GM23338 (cell line): Measurements from ENCODE around the gene CSTB. TPM values are rescaled to one million over a fixed set of nuclear protein-coding genes. Genes with fewer than 3 reads are reported as not detected.

Source experiments
- ATAC-seq: fragments of 200-7000 bp; cut with Tn5 transposase; 3 replicates; pipeline ENCODE4 v1.9.1; 2020
- DNase-seq: peaks from one replicate; pipeline ENCODE4 v3.0.0-alpha.2; 2015; ENCODE audit warnings: low spot score
- H2AFZ ChIP-seq: fragments of 200-600 bp; sonication (generic); 2 replicates; pipeline ENCODE4 v1.8.0; 2016; ENCODE audit warnings: antibody characterized with exemption, mild to moderate bottlenecking, moderate library complexity
- H3F3A ChIP-seq: fragments of 200-600 bp; sonication (generic); replicated peaks from 2 replicates; pipeline ENCODE4 v1.8.0; 2017; ENCODE audit warnings: antibody characterized with exemption, mixed run types, low read depth
- H3K27ac ChIP-seq: fragments of 200-600 bp; sonication (generic); 2 replicates; pipeline ENCODE4 v1.6.1; 2016; ENCODE audit warnings: low read depth
- H3K27me3 ChIP-seq: fragments of 200-600 bp; sonication (generic); 2 replicates; pipeline ENCODE4 v1.8.0; 2016; ENCODE audit warnings: mild to moderate bottlenecking, mixed run types, moderate library complexity; ENCODE audit not compliant: insufficient read depth
- H3K36me3 ChIP-seq: fragments of 200-600 bp; sonication (generic); 2 replicates; pipeline ENCODE4 v1.8.0; 2016; ENCODE audit warnings: mild to moderate bottlenecking; ENCODE audit not compliant: insufficient read depth
- H3K4me1 ChIP-seq: fragments of 200-600 bp; sonication (generic); 2 replicates; pipeline ENCODE4 v1.8.0; 2016; ENCODE audit warnings: mild to moderate bottlenecking, moderate library complexity; ENCODE audit not compliant: insufficient read depth
- H3K4me2 ChIP-seq: fragments of 200-600 bp; sonication (generic); 2 replicates; pipeline ENCODE4 v1.7.1; 2017; ENCODE audit warnings: mixed run types
- H3K4me3 ChIP-seq: fragments of 200-600 bp; sonication (generic); 2 replicates; pipeline ENCODE4 v1.6.1; 2016; ENCODE audit warnings: mixed run types
- H3K79me2 ChIP-seq: fragments of 200-600 bp; sonication (generic); replicated peaks from 2 replicates; pipeline ENCODE4 v1.8.0; 2017; ENCODE audit warnings: mild to moderate bottlenecking; ENCODE audit not compliant: insufficient read depth
- H3K9me2 ChIP-seq: fragments of 200-600 bp; sonication (generic); 2 replicates; pipeline ENCODE4 v1.8.0; 2017; ENCODE audit not compliant: insufficient read depth
- H4K20me1 ChIP-seq: fragments of 200-600 bp; sonication (generic); replicated peaks from 2 replicates; pipeline ENCODE4 v1.8.0; 2017; ENCODE audit warnings: mild to moderate bottlenecking; ENCODE audit not compliant: insufficient read depth
- H3K27ac Mint-ChIP-seq: 2 replicates; pipeline ENCODE4 v1.8.0; 2020; ENCODE audit warnings: inconsistent platforms, mild to moderate bottlenecking, moderate library complexity, mixed read lengths
- H3K27me3 Mint-ChIP-seq: 3 replicates; pipeline ENCODE4 v1.8.0; 2022; ENCODE audit warnings: low read depth, mild to moderate bottlenecking, moderate library complexity, mixed read lengths, inconsistent platforms; ENCODE audit not compliant: insufficient read depth, poor library complexity
- H3K36me3 Mint-ChIP-seq: 3 replicates; pipeline ENCODE4 v1.8.0; 2021; ENCODE audit warnings: low read depth, mild to moderate bottlenecking, inconsistent platforms, moderate library complexity, mixed read lengths
- H3K4me1 Mint-ChIP-seq: 3 replicates; pipeline ENCODE4 v1.8.0; 2020; ENCODE audit warnings: mild to moderate bottlenecking, inconsistent platforms, mixed read lengths
- H3K4me3 Mint-ChIP-seq: 3 replicates; pipeline ENCODE4 v1.8.0; 2021; ENCODE audit warnings: moderate library complexity, mild to moderate bottlenecking, inconsistent platforms, mixed read lengths
- H3K9me3 Mint-ChIP-seq: 3 replicates; pipeline ENCODE4 v1.8.0; 2020; ENCODE audit warnings: moderate library complexity, mild to moderate bottlenecking, inconsistent platforms, mixed read lengths
- ETS1 ChIP-seq: IDR thresholded peaks from 2 replicates; pipeline ENCODE4 v1.6.1; 2016; ENCODE audit warnings: antibody characterized with exemption
- EZH2 ChIP-seq: fragments of 200-600 bp; sonication (generic); IDR thresholded peaks from one replicate; pipeline ENCODE4 v1.8.0; 2017; ENCODE audit warnings: antibody characterized with exemption, mild to moderate bottlenecking, low read depth; ENCODE audit not compliant: unreplicated experiment
- EZH2phosphoT487 ChIP-seq: fragments of 200-600 bp; sonication (generic); IDR thresholded peaks from one replicate; pipeline ENCODE4 v1.8.1; 2018; ENCODE audit warnings: antibody characterized with exemption; ENCODE audit not compliant: unreplicated experiment
- NANOG ChIP-seq: IDR thresholded peaks from 2 replicates; pipeline ENCODE4 v1.6.1; 2016; ENCODE audit warnings: antibody characterized with exemption, borderline replicate concordance
- POLR2AphosphoS5 ChIP-seq: IDR thresholded peaks from 2 replicates; pipeline ENCODE4 v1.6.1; 2016; ENCODE audit warnings: antibody characterized with exemption, low read depth
- REST ChIP-seq: IDR thresholded peaks from one replicate; pipeline ENCODE4 v1.6.1; 2018; ENCODE audit warnings: antibody characterized with exemption; ENCODE audit not compliant: unreplicated experiment
- ZNF331 ChIP-seq: fragments of 250-450 bp; sonication (Bioruptor Pico); IDR thresholded peaks from 2 replicates; pipeline ENCODE4 v1.5.0; 2020; ENCODE audit warnings: low read depth, mild to moderate bottlenecking, moderate library complexity
- polyA plus RNA-seq: library from polyadenylated mRNA; unstranded; fragments of >200 nt; fragmentation: Nextera tagmentation; extraction: Ambion mirVana; gene quantifications from 2 replicates; pipeline ENCODE4 v1.2.1, GENCODE V29; 2016
- total RNA-seq: library from RNA; depleted of rRNA; stranded (reverse); fragments of >200 nt; shearing (Covaris generic); gene quantifications from 2 replicates; pipeline ENCODE4 v1.2.3, GENCODE V29; 2014

CSTB gene
- total and polyA plus RNA-seq, 2 experiments from 2014 or later = 10.0 to 142 TPM

GRCh38 chr21:43764576-43765495, 11.3 kb downstream of the CSTB start (continued):
- no peak for TF ChIP-seq REST

- H3K4me3 Mint-ChIP-seq = no peak overlapping the region
- Histone ChIP-seq H3K27me3 (no peaks in the 10 kb centered on the region), H3K79me2 (no peaks in the 10 kb centered on the region), H3K4me1 (peaks cover 5% of the 10 kb centered on the region; the same call in 1 of the 2 replicates), H3F3A (no peaks in the 10 kb centered on the region), H3K4me2 (no peak overlapping the region), H3K27ac (no peak overlapping the region), H3K9me2 (no peaks in the 10 kb centered on the region), H3K4me3 (no peak overlapping the region), H4K20me1 (no peaks in the 10 kb centered on the region), H3K36me3 (no peaks in the 10 kb centered on the region), H2AFZ (no peak overlapping the region)
- DNase-seq = no peak
- TF ChIP-seq ETS1 (no peak), POLR2AphosphoS5 (no peak)
- H3K27me3 Mint-ChIP-seq = peaks cover 6% of the 10 kb centered on the region
- no peaks in the 10 kb centered on the region for H3K9me3 Mint-ChIP-seq
- H3K27ac Mint-ChIP-seq = no peak overlapping the region
- ATAC-seq = no peak
- peaks cover 19% of the 10 kb centered on the region for H3K36me3 Mint-ChIP-seq
- peaks cover 20% of the 10 kb centered on the region for H3K4me1 Mint-ChIP-seq
Measured at GRCh38 chr21:43763901-43764523, 12.1 kb downstream of the CSTB start.

GRCh38 chr21:43762303-43763128, 13.6 kb downstream of the CSTB start:
- Histone ChIP-seq H3K27me3 (no peaks in the 10 kb centered on the region), H3K79me2 (no peaks in the 10 kb centered on the region), H3F3A (no peaks in the 10 kb centered on the region), H3K9me2 (no peaks in the 10 kb centered on the region), H3K36me3 (no peaks in the 10 kb centered on the region), H3K4me3 (no peak overlapping the region), H3K27ac (no peak overlapping the region), H4K20me1 (no peaks in the 10 kb centered on the region), H3K4me1 (no peaks in the 10 kb centered on the region), H3K4me2 (no peak overlapping the region), H2AFZ (no peak overlapping the region)
- no peak overlapping the region for H3K4me3 Mint-ChIP-seq
- no peak for ATAC-seq
- H3K4me1 Mint-ChIP-seq = peaks cover 5% of the 10 kb centered on the region; the same call in 1 of the 3 replicates
- no peak overlapping the region for H3K27ac Mint-ChIP-seq
- DNase-seq = no peak
- peaks cover 5% of the 10 kb centered on the region for H3K27me3 Mint-ChIP-seq
- no peaks in the 10 kb centered on the region for H3K9me3 Mint-ChIP-seq
- peaks cover 24% of the 10 kb centered on the region for H3K36me3 Mint-ChIP-seq
- no peak for TF ChIP-seq EZH2phosphoT487
- no peak for TF ChIP-seq ZNF331 (CRISPR knock-in tag)
- no peak for TF ChIP-seq NANOG
- TF ChIP-seq EZH2 = no peak
